HEK293 (cell line): ENCODE measurements around the gene ENHO.

Experiments used
- GLIS1 ChIP-seq: fragments of 450-650 bp; formaldehyde crosslinking; IDR thresholded peaks from 2 replicates; pipeline ENCODE4 v1.5.1; 2016; ENCODE audit warnings: missing biosample characterization, missing genetic modification characterization
- KLF1 ChIP-seq: fragments of 450-650 bp; formaldehyde crosslinking; IDR thresholded peaks from 2 replicates; pipeline ENCODE4 v1.5.1; 2016; ENCODE audit warnings: missing biosample characterization, missing genetic modification characterization
- RBAK ChIP-seq: fragments of 450-650 bp; formaldehyde crosslinking; IDR thresholded peaks from 2 replicates; pipeline ENCODE4 v1.5.1; 2016; ENCODE audit warnings: missing biosample characterization, missing genetic modification characterization
- YY2 ChIP-seq: fragments of 450-650 bp; formaldehyde crosslinking; IDR thresholded peaks from 2 replicates; pipeline ENCODE4 v1.5.1; 2016; ENCODE audit warnings: missing biosample characterization, missing genetic modification characterization
- ZBTB1 ChIP-seq: fragments of 450-650 bp; formaldehyde crosslinking; IDR thresholded peaks from 2 replicates; pipeline ENCODE4 v1.5.1; 2016; ENCODE audit warnings: missing biosample characterization, missing genetic modification characterization
- ZBTB8A ChIP-seq: fragments of 450-650 bp; formaldehyde crosslinking; IDR thresholded peaks from 2 replicates; pipeline ENCODE4 v1.5.1; 2016; ENCODE audit warnings: missing biosample characterization, missing genetic modification characterization
- ZFP37 ChIP-seq: fragments of 450-650 bp; formaldehyde crosslinking; IDR thresholded peaks from 2 replicates; pipeline ENCODE4 v1.5.1; 2016; ENCODE audit warnings: missing biosample characterization, missing genetic modification characterization
- ZNF146 ChIP-seq: fragments of 450-650 bp; formaldehyde crosslinking; IDR thresholded peaks from 2 replicates; pipeline ENCODE4 v1.5.1; 2016; ENCODE audit warnings: missing biosample characterization, missing genetic modification characterization
- ZNF155 ChIP-seq: fragments of 450-650 bp; formaldehyde crosslinking; IDR thresholded peaks from 2 replicates; pipeline ENCODE4 v1.5.1; 2016; ENCODE audit warnings: missing biosample characterization, missing genetic modification characterization
- ZNF211 ChIP-seq: fragments of 450-650 bp; formaldehyde crosslinking; IDR thresholded peaks from 2 replicates; pipeline ENCODE4 v1.5.1; 2016; ENCODE audit warnings: low read depth, missing biosample characterization, missing genetic modification characterization
- ZNF223 ChIP-seq: fragments of 450-650 bp; formaldehyde crosslinking; IDR thresholded peaks from 2 replicates; pipeline ENCODE4 v1.5.1; 2016; ENCODE audit warnings: missing biosample characterization, missing genetic modification characterization
- ZNF26 ChIP-seq: fragments of 450-650 bp; formaldehyde crosslinking; IDR thresholded peaks from 2 replicates; pipeline ENCODE4 v1.5.1; 2016; ENCODE audit warnings: missing biosample characterization, missing genetic modification characterization
- ZNF274 ChIP-seq, 2 experiments: fragments of 200-500 bp in 1 of 2; fragments of 450-650 bp in 1 of 2; sonication (Bioruptor generic) in 1 of 2; formaldehyde crosslinking in 1 of 2; IDR thresholded peaks; 2 replicates each; pipeline versions ENCODE4 v1.5.1 to v1.6.1; 2014 to 2016; ENCODE audit warnings: borderline replicate concordance in 1 of 2, inconsistent platforms in 1 of 2, low read length in 1 of 2, missing biosample characterization in 1 of 2, missing genetic modification characterization in 1 of 2
- ZNF292 ChIP-seq: fragments of 450-650 bp; formaldehyde crosslinking; IDR thresholded peaks from 2 replicates; pipeline ENCODE4 v1.5.1; 2016; ENCODE audit warnings: low read depth, missing biosample characterization, missing genetic modification characterization, borderline replicate concordance
- ZNF341 ChIP-seq: fragments of 450-650 bp; formaldehyde crosslinking; IDR thresholded peaks from 2 replicates; pipeline ENCODE4; 2016; ENCODE audit warnings: low read depth, missing biosample characterization, missing genetic modification characterization
- ZNF37A ChIP-seq: fragments of 450-650 bp; IDR thresholded peaks from 2 replicates; pipeline ENCODE4 v1.5.1; 2018; ENCODE audit warnings: missing biosample characterization, missing genetic modification characterization
- ZNF394 ChIP-seq: fragments of 450-650 bp; formaldehyde crosslinking; IDR thresholded peaks from 2 replicates; pipeline ENCODE4 v1.5.1; 2016; ENCODE audit warnings: missing biosample characterization, missing genetic modification characterization, mild to moderate bottlenecking, moderate library complexity, borderline replicate concordance
- ZNF544 ChIP-seq: fragments of 450-650 bp; formaldehyde crosslinking; IDR thresholded peaks from 2 replicates; pipeline ENCODE4 v1.5.0; 2017; ENCODE audit warnings: missing biosample characterization, missing genetic modification characterization
- ZNF555 ChIP-seq: fragments of 450-650 bp; formaldehyde crosslinking; conservative IDR thresholded peaks from 2 replicates; pipeline ENCODE4 v1.5.1; 2017; ENCODE audit warnings: missing biosample characterization, mild to moderate bottlenecking, missing genetic modification characterization, inconsistent platforms
- ZNF561 ChIP-seq: fragments of 450-650 bp; IDR thresholded peaks from 2 replicates; pipeline ENCODE4 v1.5.1; 2018; ENCODE audit warnings: missing biosample characterization, missing genetic modification characterization, borderline replicate concordance
- ZNF596 ChIP-seq: fragments of 450-650 bp; IDR thresholded peaks from 2 replicates; pipeline ENCODE4 v1.5.0; 2018; ENCODE audit warnings: missing biosample characterization, mild to moderate bottlenecking, missing genetic modification characterization, moderate library complexity
- ZNF600 ChIP-seq: fragments of 450-650 bp; formaldehyde crosslinking; IDR thresholded peaks from 2 replicates; pipeline ENCODE4 v1.5.1; 2016; ENCODE audit warnings: missing biosample characterization, missing genetic modification characterization
- ZNF623 ChIP-seq: fragments of 450-650 bp; formaldehyde crosslinking; IDR thresholded peaks from 2 replicates; pipeline ENCODE4 v1.5.1; 2016; ENCODE audit warnings: missing biosample characterization, missing genetic modification characterization
- ZNF660 ChIP-seq: fragments of 450-650 bp; IDR thresholded peaks from 2 replicates; pipeline ENCODE4 v1.5.1; 2018; ENCODE audit warnings: missing biosample characterization, mild to moderate bottlenecking, missing genetic modification characterization
- ZNF670 ChIP-seq: fragments of 450-650 bp; formaldehyde crosslinking; IDR thresholded peaks from 2 replicates; pipeline ENCODE4 v1.5.1; 2016; ENCODE audit warnings: missing biosample characterization, missing genetic modification characterization, low read depth
- ZSCAN18 ChIP-seq: fragments of 450-650 bp; formaldehyde crosslinking; IDR thresholded peaks from 2 replicates; pipeline ENCODE4 v1.5.1; 2016; ENCODE audit warnings: missing biosample characterization, missing genetic modification characterization
- TF ChIP-seq, protein P1 (sequence below): fragments of 450-650 bp; formaldehyde crosslinking; IDR thresholded peaks from 2 replicates; pipeline ENCODE4 v1.5.1; 2016; ENCODE audit warnings: missing biosample characterization, missing genetic modification characterization
- TF ChIP-seq, protein P2 (sequence below): fragments of 450-650 bp; formaldehyde crosslinking; optimal IDR thresholded peaks from 2 replicates; pipeline ENCODE3; 2016; ENCODE audit warnings: missing biosample characterization, mild to moderate bottlenecking, missing genetic modification characterization
- TF ChIP-seq, protein P3 (sequence below): IDR thresholded peaks from 2 replicates; pipeline ENCODE4 v1.6.1; 2011; ENCODE audit warnings: mild to moderate bottlenecking, low read depth, low read length, borderline replicate concordance
- TF ChIP-seq, protein P4 (sequence below): fragments of 450-650 bp; formaldehyde crosslinking; IDR thresholded peaks from 2 replicates; pipeline ENCODE4 v1.5.1; 2016; ENCODE audit warnings: missing biosample characterization, missing genetic modification characterization, borderline replicate concordance

Gene ENHO

GRCh38 chr9:34554211-34555001 lies 31.6 kb upstream of the ENHO start (continued):
- no peak for TF ChIP-seq ZNF623 (tag by site-specific recombination)
- TF ChIP-seq ZNF26 (tag by site-specific recombination), result no peak
- no peak for TF ChIP-seq YY2 (tag by site-specific recombination)
- TF ChIP-seq ZNF394 (tag by site-specific recombination), result no peak
- TF ChIP-seq ZBTB1 (tag by site-specific recombination), result no peak
- TF ChIP-seq ZNF670 (tag by site-specific recombination), result no peak
- TF ChIP-seq ZNF596 (tag by site-specific recombination), result no peak
- TF ChIP-seq, protein P1, sequence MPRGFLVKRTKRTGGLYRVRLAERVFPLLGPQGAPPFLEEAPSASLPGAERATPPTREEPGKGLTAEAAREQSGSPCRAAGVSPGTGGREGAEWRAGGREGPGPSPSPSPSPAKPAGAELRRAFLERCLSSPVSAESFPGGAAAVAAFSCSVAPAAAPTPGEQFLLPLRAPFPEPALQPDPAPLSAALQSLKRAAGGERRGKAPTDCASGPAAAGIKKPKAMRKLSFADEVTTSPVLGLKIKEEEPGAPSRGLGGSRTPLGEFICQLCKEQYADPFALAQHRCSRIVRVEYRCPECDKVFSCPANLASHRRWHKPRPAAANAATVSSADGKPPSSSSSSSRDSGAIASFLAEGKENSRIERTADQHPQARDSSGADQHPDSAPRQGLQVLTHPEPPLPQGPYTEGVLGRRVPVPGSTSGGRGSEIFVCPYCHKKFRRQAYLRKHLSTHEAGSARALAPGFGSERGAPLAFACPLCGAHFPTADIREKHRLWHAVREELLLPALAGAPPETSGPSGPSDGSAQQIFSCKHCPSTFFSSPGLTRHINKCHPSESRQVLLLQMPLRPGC (tag by site-specific recombination), result no peak
- TF ChIP-seq ZNF155 (tag by site-specific recombination), result no peak
- no peak for TF ChIP-seq ZNF274 (IDR thresholded peaks at IDR 0.05; ENCODE audit: low read length)
- TF ChIP-seq ZNF274 (tag by site-specific recombination; IDR thresholded peaks at IDR 0.05; ENCODE audit: borderline replicate concordance), result no peak
- TF ChIP-seq ZNF555 (tag by site-specific recombination), result no peak
- no peak for TF ChIP-seq ZNF211 (tag by site-specific recombination)
- TF ChIP-seq, protein P2, sequence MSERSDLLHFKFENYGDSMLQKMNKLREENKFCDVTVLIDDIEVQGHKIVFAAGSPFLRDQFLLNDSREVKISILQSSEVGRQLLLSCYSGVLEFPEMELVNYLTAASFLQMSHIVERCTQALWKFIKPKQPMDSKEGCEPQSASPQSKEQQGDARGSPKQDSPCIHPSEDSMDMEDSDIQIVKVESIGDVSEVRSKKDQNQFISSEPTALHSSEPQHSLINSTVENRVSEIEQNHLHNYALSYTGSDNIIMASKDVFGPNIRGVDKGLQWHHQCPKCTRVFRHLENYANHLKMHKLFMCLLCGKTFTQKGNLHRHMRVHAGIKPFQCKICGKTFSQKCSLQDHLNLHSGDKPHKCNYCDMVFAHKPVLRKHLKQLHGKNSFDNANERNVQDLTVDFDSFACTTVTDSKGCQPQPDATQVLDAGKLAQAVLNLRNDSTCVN (tag by site-specific recombination), result no peak
- TF ChIP-seq ZNF660 (tag by site-specific recombination), result no peak
- 0 out of 2 replicates have a peak, but pooled peaks have one; percentile 24 for TF ChIP-seq ZNF341
- TF ChIP-seq ZNF146, result no peak
- TF ChIP-seq, protein P3, sequence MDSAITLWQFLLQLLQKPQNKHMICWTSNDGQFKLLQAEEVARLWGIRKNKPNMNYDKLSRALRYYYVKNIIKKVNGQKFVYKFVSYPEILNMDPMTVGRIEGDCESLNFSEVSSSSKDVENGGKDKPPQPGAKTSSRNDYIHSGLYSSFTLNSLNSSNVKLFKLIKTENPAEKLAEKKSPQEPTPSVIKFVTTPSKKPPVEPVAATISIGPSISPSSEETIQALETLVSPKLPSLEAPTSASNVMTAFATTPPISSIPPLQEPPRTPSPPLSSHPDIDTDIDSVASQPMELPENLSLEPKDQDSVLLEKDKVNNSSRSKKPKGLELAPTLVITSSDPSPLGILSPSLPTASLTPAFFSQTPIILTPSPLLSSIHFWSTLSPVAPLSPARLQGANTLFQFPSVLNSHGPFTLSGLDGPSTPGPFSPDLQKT, result no peak
- peak; percentile 95 for TF ChIP-seq ZBTB8A (tag by site-specific recombination)
- no peak for TF ChIP-seq ZSCAN18
- no peak for TF ChIP-seq ZFP37
- no peak for TF ChIP-seq ZNF292 (tag by site-specific recombination)
- TF ChIP-seq KLF1 (tag by site-specific recombination), result no peak
- TF ChIP-seq ZNF37A (tag by site-specific recombination), result no peak
- TF ChIP-seq ZNF223 (tag by site-specific recombination), result no peak
- no peak for TF ChIP-seq ZNF561 (tag by site-specific recombination)
- TF ChIP-seq GLIS1, result peak; percentile 87
- TF ChIP-seq ZNF544 (tag by site-specific recombination), result no peak
- 0 out of 2 replicates have a peak, but pooled peaks have one; percentile 29 for TF ChIP-seq ZNF600
- TF ChIP-seq, protein P4, sequence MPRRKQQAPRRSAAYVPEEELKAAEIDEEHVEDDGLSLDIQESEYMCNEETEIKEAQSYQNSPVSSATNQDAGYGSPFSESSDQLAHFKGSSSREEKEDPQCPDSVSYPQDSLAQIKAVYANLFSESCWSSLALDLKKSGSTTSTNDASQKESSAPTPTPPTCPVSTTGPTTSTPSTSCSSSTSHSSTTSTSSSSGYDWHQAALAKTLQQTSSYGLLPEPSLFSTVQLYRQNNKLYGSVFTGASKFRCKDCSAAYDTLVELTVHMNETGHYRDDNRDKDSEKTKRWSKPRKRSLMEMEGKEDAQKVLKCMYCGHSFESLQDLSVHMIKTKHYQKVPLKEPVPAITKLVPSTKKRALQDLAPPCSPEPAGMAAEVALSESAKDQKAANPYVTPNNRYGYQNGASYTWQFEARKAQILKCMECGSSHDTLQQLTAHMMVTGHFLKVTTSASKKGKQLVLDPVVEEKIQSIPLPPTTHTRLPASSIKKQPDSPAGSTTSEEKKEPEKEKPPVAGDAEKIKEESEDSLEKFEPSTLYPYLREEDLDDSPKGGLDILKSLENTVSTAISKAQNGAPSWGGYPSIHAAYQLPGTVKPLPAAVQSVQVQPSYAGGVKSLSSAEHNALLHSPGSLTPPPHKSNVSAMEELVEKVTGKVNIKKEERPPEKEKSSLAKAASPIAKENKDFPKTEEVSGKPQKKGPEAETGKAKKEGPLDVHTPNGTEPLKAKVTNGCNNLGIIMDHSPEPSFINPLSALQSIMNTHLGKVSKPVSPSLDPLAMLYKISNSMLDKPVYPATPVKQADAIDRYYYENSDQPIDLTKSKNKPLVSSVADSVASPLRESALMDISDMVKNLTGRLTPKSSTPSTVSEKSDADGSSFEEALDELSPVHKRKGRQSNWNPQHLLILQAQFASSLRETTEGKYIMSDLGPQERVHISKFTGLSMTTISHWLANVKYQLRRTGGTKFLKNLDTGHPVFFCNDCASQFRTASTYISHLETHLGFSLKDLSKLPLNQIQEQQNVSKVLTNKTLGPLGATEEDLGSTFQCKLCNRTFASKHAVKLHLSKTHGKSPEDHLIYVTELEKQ (tag by site-specific recombination), result no peak
- no peak for TF ChIP-seq RBAK (tag by site-specific recombination)
